OCI-LY3 (cell line): ENCODE measurements around the gene OPTC.

Experiments used
- CTCF ChIP-seq: fragments of 200-600, 300-600 bp; sonication (generic); IDR thresholded peaks from 2 replicates; pipeline ENCODE4 v1.5.1; 2014; ENCODE audit warnings: antibody characterized with exemption, low read length, low read depth
- EZH2phosphoT487 ChIP-seq: fragments of 200-600 bp; shearing (Covaris generic); IDR thresholded peaks from 2 replicates; pipeline ENCODE4 v1.6.1; 2018; ENCODE audit warnings: antibody characterized with exemption, mixed run types, low read depth

- TF ChIP-seq CTCF (no peak), EZH2phosphoT487 (no peak)
Observed at GRCh38 chr1:203512517-203512847, 18.5 kb downstream of the OPTC start.
